Endothelial cell (in vitro differentiated cells): ENCODE measurements around the gene ACADL. TPM values are rescaled to one million over a fixed set of nuclear protein-coding genes. Genes with fewer than 3 reads are reported as not detected.
A peak's percentile ranks its signal among the peaks of the same experiment; 100 is the strongest.

ENCODE experiments used
- DNase-seq: peaks from one replicate; pipeline ENCODE4 v3.0.0; 2021; ENCODE audit warnings: low spot score
- H3K27ac Mint-ChIP-seq: one replicate; pipeline ENCODE4 v1.8.0; 2021; ENCODE audit warnings: mixed read lengths, inconsistent platforms; ENCODE audit not compliant: unreplicated experiment
- H3K27me3 Mint-ChIP-seq: one replicate; pipeline ENCODE4 v1.8.0; 2021; ENCODE audit warnings: mild to moderate bottlenecking, moderate library complexity, mixed read lengths, inconsistent platforms; ENCODE audit not compliant: unreplicated experiment
- H3K36me3 Mint-ChIP-seq: one replicate; pipeline ENCODE4 v1.8.0; 2021; ENCODE audit warnings: mild to moderate bottlenecking, low read depth, mixed read lengths, inconsistent platforms; ENCODE audit not compliant: unreplicated experiment
- H3K4me1 Mint-ChIP-seq: one replicate; pipeline ENCODE4 v1.8.0; 2021; ENCODE audit warnings: mild to moderate bottlenecking, mixed read lengths, inconsistent platforms; ENCODE audit not compliant: unreplicated experiment
- H3K4me3 Mint-ChIP-seq: one replicate; pipeline ENCODE4 v1.8.0; 2021; ENCODE audit warnings: mild to moderate bottlenecking, mixed read lengths, inconsistent platforms; ENCODE audit not compliant: unreplicated experiment
- H3K9me3 Mint-ChIP-seq: one replicate; pipeline ENCODE4 v1.8.0; 2021; ENCODE audit warnings: mixed read lengths, inconsistent platforms; ENCODE audit not compliant: unreplicated experiment
- total RNA-seq: library from RNA; stranded (reverse); fragmentation: NEBNext Ultra II Directional; extraction: Animal tissue kit (Norgen Biotek cat#: 25700); gene quantifications from one replicate; pipeline ENCODE4 v1.2.1, GENCODE V29; 2021; ENCODE audit not compliant: unreplicated experiment
- TF ChIP-seq, protein P1 (sequence below): fragments of 200-600 bp; sonication (generic); IDR thresholded peaks from one replicate; pipeline ENCODE4 v1.5.0; 2021; ENCODE audit warnings: antibody characterized with exemption; ENCODE audit not compliant: unreplicated experiment

Gene ACADL
- total RNA-seq, 1 donor from 2014 or later, result not detected

DNA sequence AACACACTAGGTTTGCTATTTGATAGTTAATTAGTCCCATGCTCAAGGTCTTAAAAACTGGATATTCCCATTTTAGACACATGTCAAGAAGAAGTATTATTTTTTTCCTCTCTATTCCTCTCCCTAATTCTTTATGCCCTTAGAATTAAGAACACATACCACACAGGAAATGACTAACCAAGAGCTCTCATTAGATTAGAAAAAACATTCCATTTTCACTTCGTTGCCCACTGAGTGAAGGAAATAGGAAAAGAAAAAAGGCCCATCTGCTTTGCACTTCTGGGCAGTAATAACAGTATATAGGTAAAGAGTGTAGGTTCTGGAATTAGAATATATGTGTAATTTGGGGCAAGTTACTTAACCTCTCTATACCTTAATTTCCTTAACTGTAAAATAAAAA, 26.9 kb downstream of the ACADL start:
- Mint-ChIP-seq H3K27me3 (no peaks in the 10 kb centered on the region), H3K4me1 (no peaks in the 10 kb centered on the region), H3K4me3 (no peak overlapping the region), H3K9me3 (no peaks in the 10 kb centered on the region), H3K36me3 (no peaks in the 10 kb centered on the region), H3K27ac (no peak overlapping the region)
- no peak for DNase-seq
- TF ChIP-seq, protein P1, sequence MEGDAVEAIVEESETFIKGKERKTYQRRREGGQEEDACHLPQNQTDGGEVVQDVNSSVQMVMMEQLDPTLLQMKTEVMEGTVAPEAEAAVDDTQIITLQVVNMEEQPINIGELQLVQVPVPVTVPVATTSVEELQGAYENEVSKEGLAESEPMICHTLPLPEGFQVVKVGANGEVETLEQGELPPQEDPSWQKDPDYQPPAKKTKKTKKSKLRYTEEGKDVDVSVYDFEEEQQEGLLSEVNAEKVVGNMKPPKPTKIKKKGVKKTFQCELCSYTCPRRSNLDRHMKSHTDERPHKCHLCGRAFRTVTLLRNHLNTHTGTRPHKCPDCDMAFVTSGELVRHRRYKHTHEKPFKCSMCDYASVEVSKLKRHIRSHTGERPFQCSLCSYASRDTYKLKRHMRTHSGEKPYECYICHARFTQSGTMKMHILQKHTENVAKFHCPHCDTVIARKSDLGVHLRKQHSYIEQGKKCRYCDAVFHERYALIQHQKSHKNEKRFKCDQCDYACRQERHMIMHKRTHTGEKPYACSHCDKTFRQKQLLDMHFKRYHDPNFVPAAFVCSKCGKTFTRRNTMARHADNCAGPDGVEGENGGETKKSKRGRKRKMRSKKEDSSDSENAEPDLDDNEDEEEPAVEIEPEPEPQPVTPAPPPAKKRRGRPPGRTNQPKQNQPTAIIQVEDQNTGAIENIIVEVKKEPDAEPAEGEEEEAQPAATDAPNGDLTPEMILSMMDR, result no peak

- DNase-seq, result no peak
- H3K4me3 Mint-ChIP-seq, result no peak overlapping the region
- no peak overlapping the region for H3K27ac Mint-ChIP-seq
- H3K27me3 Mint-ChIP-seq, result no peaks in the 10 kb centered on the region
- no peaks in the 10 kb centered on the region for H3K9me3 Mint-ChIP-seq
- H3K4me1 Mint-ChIP-seq, result no peaks in the 10 kb centered on the region
- TF ChIP-seq, protein P1, result no peak
- H3K36me3 Mint-ChIP-seq, result no peaks in the 10 kb centered on the region
Observed at GRCh38 chr2:210197720-210198119, 27.5 kb downstream of the ACADL start.

DNA sequence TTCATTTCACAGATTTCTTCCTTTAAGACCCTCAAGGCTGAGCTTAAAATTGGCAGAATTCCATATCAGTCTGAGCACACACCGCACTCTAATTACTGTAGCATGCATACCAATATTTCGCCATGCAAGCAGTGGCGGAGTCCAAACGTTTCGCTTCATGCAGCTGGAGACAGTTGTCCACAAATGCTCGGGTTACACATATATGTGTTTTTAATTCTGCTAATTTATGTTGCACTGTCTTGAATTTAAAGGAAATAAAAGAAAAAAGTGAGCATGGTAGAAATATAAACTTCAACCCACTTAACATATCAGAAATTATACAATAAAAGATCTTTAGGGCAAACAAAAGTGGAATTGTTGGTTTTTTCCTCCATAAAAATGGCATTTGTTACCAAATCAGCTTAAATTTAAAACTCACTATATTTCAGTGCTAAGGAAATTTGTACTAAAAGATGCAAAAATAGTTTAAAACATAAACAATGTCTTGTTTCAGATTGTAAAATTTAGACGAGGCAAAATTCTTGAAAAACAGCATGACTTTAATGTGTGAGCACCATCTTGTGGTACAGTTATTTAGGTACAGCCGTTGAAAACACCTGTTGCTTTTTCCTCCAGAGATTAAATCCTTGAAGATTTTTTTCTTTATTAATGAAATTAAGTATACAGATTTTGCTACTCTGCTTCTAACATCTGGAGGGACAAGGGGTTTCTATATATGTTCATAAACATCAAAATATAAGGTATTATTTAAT, 30.0 kb downstream of the ACADL start:
- no peak overlapping the region for H3K4me3 Mint-ChIP-seq
- H3K27me3 Mint-ChIP-seq, result no peaks in the 10 kb centered on the region
- TF ChIP-seq, protein P1, result peak; percentile 66
- no peak overlapping the region for H3K27ac Mint-ChIP-seq
- H3K9me3 Mint-ChIP-seq, result no peaks in the 10 kb centered on the region
- DNase-seq, result no peak
- H3K4me1 Mint-ChIP-seq, result no peaks in the 10 kb centered on the region
- no peaks in the 10 kb centered on the region for H3K36me3 Mint-ChIP-seq

DNA sequence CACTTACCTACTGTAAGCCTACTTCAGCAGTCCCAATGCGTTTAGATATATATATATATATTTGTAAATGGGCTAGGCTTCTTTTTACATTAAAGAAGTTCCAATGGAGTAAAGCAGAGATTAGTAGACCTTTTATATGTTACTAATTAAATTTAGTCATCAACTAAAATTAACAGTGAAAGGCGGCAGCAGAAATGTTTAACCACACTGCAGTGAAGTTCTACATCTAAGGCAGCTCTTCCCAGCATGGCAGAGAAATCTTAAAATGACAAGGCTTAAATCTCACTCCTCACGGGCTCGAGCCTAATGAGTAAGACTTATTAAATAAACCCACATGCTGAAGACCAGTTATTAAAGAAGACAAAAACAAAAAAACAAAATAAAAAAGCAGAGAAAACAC, 34.9 kb downstream of the ACADL start:
- H3K9me3 Mint-ChIP-seq, result no peaks in the 10 kb centered on the region
- DNase-seq, result no peak
- no peak overlapping the region for H3K27ac Mint-ChIP-seq
- no peak overlapping the region for H3K4me3 Mint-ChIP-seq
- no peaks in the 10 kb centered on the region for H3K36me3 Mint-ChIP-seq
- H3K27me3 Mint-ChIP-seq, result no peaks in the 10 kb centered on the region
- TF ChIP-seq, protein P1, result no peak
- no peaks in the 10 kb centered on the region for H3K4me1 Mint-ChIP-seq

- DNase-seq, result no peak
- Mint-ChIP-seq H3K9me3 (no peaks in the 10 kb centered on the region), H3K27ac (no peak overlapping the region), H3K36me3 (peaks cover 3% of the 10 kb centered on the region), H3K27me3 (peaks cover 1% of the 10 kb centered on the region), H3K4me3 (no peak overlapping the region), H3K4me1 (no peaks in the 10 kb centered on the region)
- TF ChIP-seq, protein P1, result no peak
Observed at GRCh38 chr2:210189452-210190138, 35.7 kb downstream of the ACADL start.
